RWPE2 (cell line): ENCODE data around the gene IL25.

ENCODE experiments used
- ATAC-seq: fragments of 200-7000 bp; cut with Tn5 transposase; 3 replicates; pipeline ENCODE4 v1.9.1; 2021; ENCODE audit warnings: low read depth
- DNase-seq: peaks from one replicate; pipeline ENCODE4 v3.0.0-alpha.2; 2020; ENCODE audit warnings: low spot score
- H3K27ac ChIP-seq: fragments of 450-650 bp; 2 replicates; pipeline ENCODE4 v1.5.1; 2017; ENCODE audit warnings: mild to moderate bottlenecking; ENCODE audit not compliant: poor library complexity, severe bottlenecking
- H3K27me3 ChIP-seq: fragments of 250-450 bp; sonication (Bioruptor Pico); 2 replicates; pipeline ENCODE4 v1.5.1; 2021; ENCODE audit warnings: mild to moderate bottlenecking, moderate library complexity; ENCODE audit not compliant: insufficient read depth, poor library complexity, severe bottlenecking
- H3K36me3 ChIP-seq: fragments of 250-450 bp; sonication (Bioruptor Pico); 2 replicates; pipeline ENCODE4 v1.5.1; 2020; ENCODE audit warnings: low read depth, mild to moderate bottlenecking, moderate library complexity
- H3K4me1 ChIP-seq: fragments of 250-450 bp; sonication (Bioruptor Pico); 2 replicates; pipeline ENCODE4 v1.5.1; 2021; ENCODE audit warnings: mild to moderate bottlenecking, moderate library complexity; ENCODE audit not compliant: insufficient read depth, poor library complexity, severe bottlenecking
- H3K4me3 ChIP-seq: fragments of 250-450 bp; sonication (Bioruptor Pico); 2 replicates; pipeline ENCODE4 v1.5.1; 2021; ENCODE audit warnings: mild to moderate bottlenecking, moderate library complexity; ENCODE audit not compliant: severe bottlenecking
- H3K9me3 ChIP-seq: fragments of 250-450 bp; sonication (Bioruptor Pico); 2 replicates; pipeline ENCODE4 v1.5.1; 2021; ENCODE audit warnings: mild to moderate bottlenecking, moderate library complexity; ENCODE audit not compliant: severe bottlenecking
- TF ChIP-seq, protein P1 (sequence below): fragments of 450-650 bp; IDR thresholded peaks from one replicate; pipeline ENCODE4 v1.5.1; 2017; ENCODE audit warnings: mild to moderate bottlenecking, moderate library complexity; ENCODE audit not compliant: poor library complexity, severe bottlenecking

The IL25 gene

DNA sequence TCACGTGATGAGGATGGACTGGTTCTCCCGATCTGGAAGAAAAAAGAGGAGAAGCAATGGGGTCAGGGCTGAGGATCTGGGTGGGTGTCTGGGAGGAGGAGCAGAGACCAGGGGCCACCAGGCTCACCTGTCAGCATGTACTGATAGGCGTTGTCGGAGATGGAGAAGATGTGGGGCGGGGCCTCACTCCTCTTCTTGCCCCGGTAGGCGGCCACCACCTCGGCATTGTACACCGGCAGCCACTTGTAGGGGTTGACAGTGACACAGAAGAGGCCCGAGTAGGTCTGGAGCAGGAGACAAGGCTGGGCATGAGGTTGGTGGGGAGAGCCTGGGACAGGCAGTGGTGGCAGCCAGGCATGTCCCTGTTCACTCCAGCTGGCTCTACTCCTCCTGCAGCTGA, 32.5 kb downstream of the IL25 start:
- H3K27me3 ChIP-seq = no peaks in the 10 kb centered on the region
- no peak overlapping the region for H3K4me3 ChIP-seq
- DNase-seq (no peak), ATAC-seq (no peak)
- no peaks in the 10 kb centered on the region for H3K36me3 ChIP-seq
- H3K9me3 ChIP-seq = no peaks in the 10 kb centered on the region
- no peak overlapping the region for H3K27ac ChIP-seq
- H3K4me1 ChIP-seq = no peaks in the 10 kb centered on the region
- TF ChIP-seq, protein P1, sequence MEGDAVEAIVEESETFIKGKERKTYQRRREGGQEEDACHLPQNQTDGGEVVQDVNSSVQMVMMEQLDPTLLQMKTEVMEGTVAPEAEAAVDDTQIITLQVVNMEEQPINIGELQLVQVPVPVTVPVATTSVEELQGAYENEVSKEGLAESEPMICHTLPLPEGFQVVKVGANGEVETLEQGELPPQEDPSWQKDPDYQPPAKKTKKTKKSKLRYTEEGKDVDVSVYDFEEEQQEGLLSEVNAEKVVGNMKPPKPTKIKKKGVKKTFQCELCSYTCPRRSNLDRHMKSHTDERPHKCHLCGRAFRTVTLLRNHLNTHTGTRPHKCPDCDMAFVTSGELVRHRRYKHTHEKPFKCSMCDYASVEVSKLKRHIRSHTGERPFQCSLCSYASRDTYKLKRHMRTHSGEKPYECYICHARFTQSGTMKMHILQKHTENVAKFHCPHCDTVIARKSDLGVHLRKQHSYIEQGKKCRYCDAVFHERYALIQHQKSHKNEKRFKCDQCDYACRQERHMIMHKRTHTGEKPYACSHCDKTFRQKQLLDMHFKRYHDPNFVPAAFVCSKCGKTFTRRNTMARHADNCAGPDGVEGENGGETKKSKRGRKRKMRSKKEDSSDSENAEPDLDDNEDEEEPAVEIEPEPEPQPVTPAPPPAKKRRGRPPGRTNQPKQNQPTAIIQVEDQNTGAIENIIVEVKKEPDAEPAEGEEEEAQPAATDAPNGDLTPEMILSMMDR = no peak

DNA sequence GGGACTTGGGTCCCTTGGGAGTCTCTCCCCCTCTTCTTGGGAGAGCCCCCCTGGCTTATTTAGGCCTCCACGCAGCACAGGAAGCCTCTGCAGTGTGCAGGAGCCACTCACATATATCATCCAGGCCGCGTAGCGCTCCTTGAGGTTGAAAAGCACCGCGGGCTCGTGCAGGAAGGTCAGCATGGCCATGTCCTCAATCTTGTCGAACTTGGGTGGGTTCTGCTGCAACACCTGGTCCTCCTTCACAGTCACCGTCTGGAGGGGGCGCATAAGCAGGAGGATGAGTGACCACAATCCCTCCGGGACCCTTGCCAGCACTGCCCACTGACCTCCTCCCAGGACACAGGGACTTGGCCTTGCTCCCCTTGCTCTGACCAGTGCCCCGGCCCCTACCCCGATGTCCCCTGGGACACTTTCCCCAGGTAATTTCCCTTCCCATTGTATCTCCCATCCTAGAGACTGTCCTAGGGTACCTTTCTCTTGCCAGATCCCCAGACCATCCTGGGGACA, 33.0 kb downstream of the IL25 start:
- Histone ChIP-seq H3K36me3 (no peaks in the 10 kb centered on the region), H3K9me3 (no peaks in the 10 kb centered on the region), H3K27me3 (no peaks in the 10 kb centered on the region), H3K4me1 (no peaks in the 10 kb centered on the region), H3K27ac (no peak overlapping the region), H3K4me3 (no peak overlapping the region)
- TF ChIP-seq, protein P1 = no peak
- DNase-seq = no peak
- no peak for ATAC-seq

DNA sequence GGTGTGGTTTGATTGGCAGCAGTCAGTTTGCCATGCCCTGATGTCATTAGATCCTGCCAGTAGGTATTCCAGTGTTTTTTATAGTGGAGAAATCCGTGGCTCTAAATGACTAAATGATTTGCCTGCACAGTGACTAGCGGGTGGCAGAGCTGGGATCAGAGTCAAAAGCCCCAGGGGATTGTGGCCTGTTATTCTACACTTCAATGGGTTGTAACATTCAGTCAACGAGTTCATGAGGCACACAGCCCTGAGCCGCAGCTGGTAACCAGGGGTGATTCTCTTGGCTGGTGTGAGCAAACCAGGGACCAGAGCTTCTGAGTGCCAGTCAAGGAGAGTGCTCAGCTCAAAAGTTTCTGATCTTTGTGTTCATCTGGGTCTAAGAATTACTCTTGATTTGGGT, 33.6 kb downstream of the IL25 start:
- Histone ChIP-seq H3K36me3 (no peaks in the 10 kb centered on the region), H3K4me1 (no peaks in the 10 kb centered on the region), H3K9me3 (no peaks in the 10 kb centered on the region), H3K27ac (no peak overlapping the region), H3K27me3 (no peaks in the 10 kb centered on the region), H3K4me3 (no peak overlapping the region)
- TF ChIP-seq, protein P1 = no peak
- ATAC-seq (no peak), DNase-seq (no peak)

DNA sequence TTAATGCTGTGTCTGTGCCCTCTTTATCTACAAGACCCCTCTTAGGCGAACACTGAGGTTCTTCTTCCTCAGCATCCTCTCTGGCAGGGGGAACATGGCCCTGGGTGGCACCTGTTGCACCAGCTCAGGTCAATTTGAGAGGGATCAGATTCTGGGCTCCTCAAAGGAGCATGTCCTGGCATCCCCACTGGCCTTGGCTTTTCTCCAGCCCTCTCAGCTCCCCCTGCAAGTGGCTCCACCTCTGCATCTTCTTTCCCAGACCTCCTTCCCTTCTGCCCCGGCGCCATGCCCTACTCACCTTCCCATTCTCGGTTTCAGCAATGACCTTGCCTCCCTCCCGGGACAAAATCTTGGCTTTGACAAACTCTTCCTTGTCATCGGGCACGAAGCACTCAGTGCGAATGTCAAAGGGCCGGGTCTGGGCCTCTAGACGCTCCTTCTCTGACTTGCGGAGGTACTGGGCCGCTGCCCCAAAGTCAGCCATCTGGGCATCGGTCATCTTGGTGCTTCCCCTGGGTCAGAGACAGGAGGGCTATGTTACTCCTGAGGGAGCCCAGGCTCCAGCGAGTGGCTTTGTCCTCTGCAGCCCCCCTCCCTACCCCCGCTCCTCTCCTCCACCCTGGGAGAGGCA, 34.2 kb downstream of the IL25 start:
- ATAC-seq = no peak
- Histone ChIP-seq H3K27me3 (no peaks in the 10 kb centered on the region), H3K4me1 (no peaks in the 10 kb centered on the region), H3K27ac (no peak overlapping the region), H3K9me3 (no peaks in the 10 kb centered on the region), H3K36me3 (no peaks in the 10 kb centered on the region), H3K4me3 (no peak overlapping the region)
- DNase-seq = no peak
- TF ChIP-seq, protein P1 = no peak
